Endodermal cell (in vitro differentiated cells): ENCODE measurements around the gene KCNN3. TPM values are rescaled to one million over a fixed set of nuclear protein-coding genes. Genes with fewer than 3 reads are reported as not detected.

Experiments used
- DNase-seq: peaks from one replicate; pipeline ENCODE4 v3.0.0-alpha.2; 2017
- H3K27ac ChIP-seq: 2 replicates; pipeline ENCODE4 v1.5.1; 2013; ENCODE audit warnings: mild to moderate bottlenecking, low read depth, low read length, moderate library complexity
- H3K27me3 ChIP-seq: 2 replicates; pipeline ENCODE4 v1.6.1; 2013; ENCODE audit warnings: mild to moderate bottlenecking, low read length, moderate library complexity; ENCODE audit not compliant: insufficient read depth, control insufficient read depth, poor library complexity, severe bottlenecking
- H3K36me3 ChIP-seq: 2 replicates; pipeline ENCODE4 v1.7.0; 2013; ENCODE audit warnings: mild to moderate bottlenecking, low read length, moderate library complexity; ENCODE audit not compliant: control insufficient read depth, insufficient read depth
- H3K4me1 ChIP-seq: one replicate; pipeline ENCODE4 v1.7.0; 2013; ENCODE audit warnings: low read length; ENCODE audit not compliant: control insufficient read depth, insufficient read depth
- H3K4me3 ChIP-seq: 2 replicates; pipeline ENCODE4 v1.5.1; 2013; ENCODE audit warnings: mild to moderate bottlenecking, low read length, moderate library complexity
- H3K9ac ChIP-seq: 2 replicates; pipeline ENCODE4 v1.6.1; 2013; ENCODE audit warnings: mild to moderate bottlenecking, low read length, moderate library complexity; ENCODE audit not compliant: poor library complexity, severe bottlenecking; ENCODE audit errors: extremely low read depth
- H3K9me3 ChIP-seq: 2 replicates; pipeline ENCODE4 v1.6.1; 2013; ENCODE audit warnings: mild to moderate bottlenecking, low read length, moderate library complexity; ENCODE audit not compliant: control insufficient read depth
- H3K27ac Mint-ChIP-seq: 2 replicates; pipeline ENCODE4 v1.8.0; 2020; ENCODE audit warnings: mixed read lengths
- H3K27me3 Mint-ChIP-seq: 2 replicates; pipeline ENCODE4 v1.8.0; 2021; ENCODE audit warnings: mild to moderate bottlenecking, mixed read lengths; ENCODE audit not compliant: insufficient read depth
- H3K36me3 Mint-ChIP-seq: 2 replicates; pipeline ENCODE4 v1.8.0; 2020; ENCODE audit warnings: low read depth, mixed read lengths
- H3K4me1 Mint-ChIP-seq: 2 replicates; pipeline ENCODE4 v1.8.0; 2020; ENCODE audit warnings: mixed read lengths
- H3K4me3 Mint-ChIP-seq: 2 replicates; pipeline ENCODE4 v1.8.0; 2020; ENCODE audit warnings: mild to moderate bottlenecking, moderate library complexity, mixed read lengths
- H3K9me3 Mint-ChIP-seq: 2 replicates; pipeline ENCODE4 v1.8.0; 2020; ENCODE audit warnings: mild to moderate bottlenecking, mixed read lengths
- CTCF ChIP-seq: fragments of 200-600 bp; sonication (generic); conservative IDR thresholded peaks from 2 replicates; pipeline ENCODE4 v1.5.0; 2021; ENCODE audit warnings: antibody characterized with exemption, mild to moderate bottlenecking
- WGBS, 2 experiments: methylation state at CpG; one replicate each; pipeline versions ENCODE4 v1.1.5 to v1.1.7; 2013; ENCODE audit warnings: missing lambda C conversion rate in 2 of 2, mixed read lengths in 1 of 2; ENCODE audit not compliant: insufficient coverage in 1 of 2, insufficient read length in 1 of 2; 5-methylcytosine and 5-hydroxymethylcytosine counted together
- total RNA-seq, 2 donors: library from RNA; stranded (reverse); fragmentation: NEBNext Ultra II Directional in 1 of 2; extraction: Animal tissue kit (Norgen Biotek cat#: 25700) in 1 of 2; gene quantifications; 2 replicates in 1 of 2; 3 replicates in 1 of 2; pipeline ENCODE4 v1.2.1, GENCODE V29; 2021

Gene KCNN3
- total RNA-seq, 2 donors from 2014 or later, result 0.57 to 0.75 TPM

- H3K4me3 ChIP-seq, result no peak overlapping the region
- WGBS, 2 experiments, result 81 to 83% methylated on average over 4 to 5 of the region's 5 CpGs
- Mint-ChIP-seq H3K36me3 (no peaks in the 10 kb centered on the region), H3K4me3 (no peak overlapping the region), H3K27me3 (peaks cover 67% of the 10 kb centered on the region), H3K9me3 (no peaks in the 10 kb centered on the region), H3K4me1 (peaks cover 20% of the 10 kb centered on the region), H3K27ac (no peak overlapping the region)
- H3K9me3 ChIP-seq, result no peaks in the 10 kb centered on the region
- no peak for DNase-seq
- no peak overlapping the region for H3K9ac ChIP-seq
- peak overlapping the region; percentile 62 for H3K27ac ChIP-seq
- H3K27me3 ChIP-seq, result peaks cover 57% of the 10 kb centered on the region
- H3K36me3 ChIP-seq, result no peaks in the 10 kb centered on the region
- TF ChIP-seq CTCF, result no peak
- H3K4me1 ChIP-seq, result no peaks in the 10 kb centered on the region
Measured at GRCh38 chr1:154751690-154752089, 118.4 kb downstream of the KCNN3 start.

GRCh38 chr1:154750681-154751665, 119.1 kb downstream of the KCNN3 start:
- no peak for DNase-seq
- H3K36me3 ChIP-seq, result no peaks in the 10 kb centered on the region
- H3K4me3 ChIP-seq, result no peak overlapping the region
- peaks cover 65% of the 10 kb centered on the region for H3K27me3 Mint-ChIP-seq
- H3K27me3 ChIP-seq, result peaks cover 59% of the 10 kb centered on the region
- H3K9me3 Mint-ChIP-seq, result no peaks in the 10 kb centered on the region
- no peak for TF ChIP-seq CTCF
- H3K27ac ChIP-seq, result peak overlapping the region; percentile 62
- H3K4me1 ChIP-seq, result no peaks in the 10 kb centered on the region
- H3K27ac Mint-ChIP-seq, result no peak overlapping the region
- H3K36me3 Mint-ChIP-seq, result no peaks in the 10 kb centered on the region
- WGBS, 2 experiments, result 87 to 88% methylated on average over 7 to 13 of the region's 13 CpGs
- H3K4me1 Mint-ChIP-seq, result peaks cover 22% of the 10 kb centered on the region
- H3K4me3 Mint-ChIP-seq, result no peak overlapping the region
- no peaks in the 10 kb centered on the region for H3K9me3 ChIP-seq
- no peak overlapping the region for H3K9ac ChIP-seq

- Mint-ChIP-seq H3K4me3 (no peak overlapping the region), H3K27me3 (peaks cover 62% of the 10 kb centered on the region), H3K9me3 (no peaks in the 10 kb centered on the region), H3K4me1 (peaks cover 22% of the 10 kb centered on the region), H3K36me3 (no peaks in the 10 kb centered on the region), H3K27ac (no peak overlapping the region)
- H3K4me1 ChIP-seq, result no peaks in the 10 kb centered on the region
- no peaks in the 10 kb centered on the region for H3K36me3 ChIP-seq
- peak; percentile 56 for TF ChIP-seq CTCF
- peak; percentile 64 for DNase-seq
- H3K9me3 ChIP-seq, result no peaks in the 10 kb centered on the region
- H3K27ac ChIP-seq, result peak overlapping the region; percentile 97
- peaks cover 67% of the 10 kb centered on the region for H3K27me3 ChIP-seq
- 67 to 77% methylated on average over 8 of the region's 8 CpGs for WGBS, 2 experiments
- no peak overlapping the region for H3K4me3 ChIP-seq
- H3K9ac ChIP-seq, result no peak overlapping the region
Measured at GRCh38 chr1:154749078-154749760, 120.9 kb downstream of the KCNN3 start.
